HG03196 (cell line): ENCODE results near the gene LTA4H.

Experiments used
- ATAC-seq: cut with Tn5 transposase; IDR thresholded peaks from one replicate; pipeline ENCODE4 v1.9.1; 2021; ENCODE audit not compliant: unreplicated experiment

Gene LTA4H

DNA sequence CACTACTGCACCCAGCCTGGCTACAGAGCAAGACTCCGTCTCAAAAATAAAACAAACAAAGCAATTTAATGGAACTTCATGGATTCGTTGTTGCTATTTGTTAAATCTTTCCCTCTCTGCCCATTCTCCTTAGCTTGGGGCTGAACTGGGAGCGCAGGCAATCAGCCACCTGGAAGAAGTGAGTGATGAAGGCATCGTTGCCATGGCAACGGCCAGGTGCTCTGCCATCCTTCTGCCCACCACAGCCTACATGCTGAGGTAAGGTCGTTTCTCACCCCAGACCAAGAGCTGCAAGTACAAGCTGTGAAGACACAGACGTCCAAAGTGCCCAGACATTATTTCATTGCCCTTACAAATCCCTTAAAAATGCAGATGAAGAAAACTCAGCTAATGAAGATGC is 73.2 kb downstream of the LTA4H start:
- ATAC-seq, result no peak

- ATAC-seq, result no peak
These were observed 75.1 kb downstream of the LTA4H start for GRCh38 chr12:95960241-95960640.

- no peak for ATAC-seq
These were observed 76.3 kb downstream of the LTA4H start for GRCh38 chr12:95959107-95959506.

DNA sequence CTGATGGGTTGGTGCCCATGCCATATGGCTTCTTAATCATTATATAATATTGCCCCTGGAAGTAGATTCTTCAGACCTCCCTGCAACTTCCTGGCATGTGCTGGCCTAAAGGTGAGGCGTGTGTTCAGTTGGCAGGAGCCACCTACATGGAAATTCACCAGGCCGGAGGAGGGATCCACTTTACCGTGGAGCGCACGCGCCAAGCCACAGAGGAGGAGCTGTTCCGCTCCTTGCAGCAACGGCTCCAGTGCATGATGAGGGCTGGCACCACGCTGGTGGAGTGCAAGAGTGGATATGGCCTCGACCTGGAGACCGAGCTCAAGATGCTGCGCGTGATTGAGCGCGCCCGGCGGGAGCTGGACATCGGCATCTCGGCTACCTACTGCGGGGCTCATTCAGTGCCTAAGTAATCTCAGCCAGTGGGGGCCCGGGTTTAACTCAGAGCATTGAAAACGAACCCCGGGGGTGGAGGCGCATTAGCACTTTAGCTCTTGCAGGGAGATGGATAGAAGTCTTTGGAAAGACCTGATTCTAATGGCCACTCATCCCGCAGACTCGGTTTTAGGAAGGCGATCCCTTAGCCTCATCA is 78.7 kb downstream of the LTA4H start:
- ATAC-seq, result no peak

GRCh38 chr12:95955549-95956159 is 79.7 kb downstream of the LTA4H start:
- no peak for ATAC-seq

- no peak for ATAC-seq
These were observed 82.4 kb downstream of the LTA4H start for GRCh38 chr12:95953000-95953399.

DNA sequence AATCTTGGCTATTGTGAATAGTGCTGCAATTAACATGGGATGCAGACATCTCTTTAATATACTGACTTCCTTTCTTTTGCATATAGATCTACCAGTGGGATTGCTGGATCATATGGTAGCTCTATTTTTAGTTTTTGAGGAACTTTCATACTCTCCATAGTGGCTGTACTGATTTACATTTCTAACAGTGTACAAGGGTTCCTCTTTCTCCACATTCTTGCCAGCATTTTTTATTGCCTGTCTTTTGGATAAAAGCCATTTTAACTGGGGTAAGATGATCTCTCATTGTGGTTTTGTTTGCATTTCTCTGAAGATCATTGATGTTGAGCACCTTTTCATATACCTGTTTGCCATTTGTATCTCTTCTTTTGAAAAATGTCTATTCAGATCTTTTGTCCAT is 83.9 kb downstream of the LTA4H start:
- no peak for ATAC-seq
